HCT116 (cell line): ENCODE measurements around the gene ZNF414.

Experiments
- EGR1 ChIP-seq: IDR thresholded peaks from 2 replicates; pipeline ENCODE4 v1.6.1; 2012; ENCODE audit warnings: low read depth
- ELF1 ChIP-seq: IDR thresholded peaks from 2 replicates; pipeline ENCODE4 v1.6.1; 2012; ENCODE audit warnings: low read depth, borderline replicate concordance
- EZH2 ChIP-seq: fragments of 200-600 bp; sonication (generic); IDR thresholded peaks from 2 replicates; pipeline ENCODE4 v1.6.1; 2017; ENCODE audit warnings: antibody characterized with exemption, mixed run types
- EZH2phosphoT487 ChIP-seq: fragments of 200-600 bp; IDR thresholded peaks from 2 replicates; pipeline ENCODE4 v1.6.1; 2018; ENCODE audit warnings: antibody characterized with exemption, borderline replicate concordance
- JUND ChIP-seq: IDR thresholded peaks from 2 replicates; pipeline ENCODE4 v1.6.1; 2012
- POLR2A ChIP-seq: IDR thresholded peaks from 2 replicates; pipeline ENCODE4 v1.7.0; 2011; ENCODE audit warnings: borderline replicate concordance; ENCODE audit not compliant: insufficient read depth, insufficient read length; ENCODE audit errors: extremely low read depth
- RAD21 ChIP-seq: IDR thresholded peaks from 2 replicates; pipeline ENCODE4 v1.6.1; 2012; ENCODE audit warnings: low read depth, mild to moderate bottlenecking
- SIN3A ChIP-seq: IDR thresholded peaks from 2 replicates; pipeline ENCODE4 v1.6.1; 2012; ENCODE audit warnings: low read depth
- ZNF274 ChIP-seq: fragments of 200-500 bp; sonication (Bioruptor generic); IDR thresholded peaks from 2 replicates; pipeline ENCODE4 v1.6.1; 2014; ENCODE audit warnings: mild to moderate bottlenecking, low read depth, low read length, inconsistent platforms
- TF ChIP-seq, protein P1 (sequence below), 3 experiments: fragments of 200-600 bp in 1 of 3; sonication (generic) in 1 of 3; IDR thresholded peaks in 2 of 3; conservative IDR thresholded peaks in 1 of 3; 2 replicates each; pipeline ENCODE4 v1.5.1; 2012 to 2017; ENCODE audit warnings: low read depth in 2 of 3, low read length in 2 of 3, antibody characterized with exemption in 1 of 3, borderline replicate concordance in 1 of 3, control low read depth in 1 of 3, mild to moderate bottlenecking in 1 of 3, mixed read lengths in 1 of 3, mixed run types in 1 of 3, moderate library complexity in 1 of 3; ENCODE audit not compliant: insufficient read depth in 1 of 3

DNA sequence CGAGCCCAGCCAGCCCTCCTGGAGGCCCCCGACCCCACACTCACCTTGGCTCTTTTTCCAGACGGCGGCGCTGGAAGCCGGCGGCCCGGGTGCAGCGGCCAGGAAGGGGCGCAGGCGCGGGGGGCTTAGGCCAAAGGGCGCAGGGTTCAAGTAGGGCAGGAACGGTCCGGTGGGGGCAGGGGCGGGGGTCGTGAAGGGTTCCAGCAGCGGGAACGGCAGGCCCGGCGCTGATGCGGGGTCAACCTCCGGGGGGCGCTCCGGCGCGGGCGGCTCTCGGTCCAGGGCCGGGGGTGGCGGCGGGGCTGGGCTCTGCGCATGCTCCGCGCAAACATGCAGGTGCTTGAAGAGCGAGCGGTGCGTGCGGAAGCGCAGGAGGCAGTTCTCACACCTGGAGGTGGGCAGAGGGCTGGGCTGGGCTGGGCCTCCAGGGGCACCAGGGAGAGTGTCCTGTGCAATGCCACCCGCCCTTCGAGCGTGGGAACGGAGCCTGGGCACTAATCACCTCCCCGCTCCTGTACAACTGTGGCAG lies 2.3 kb downstream of the ZNF414 start:
- TF ChIP-seq, protein P1, sequence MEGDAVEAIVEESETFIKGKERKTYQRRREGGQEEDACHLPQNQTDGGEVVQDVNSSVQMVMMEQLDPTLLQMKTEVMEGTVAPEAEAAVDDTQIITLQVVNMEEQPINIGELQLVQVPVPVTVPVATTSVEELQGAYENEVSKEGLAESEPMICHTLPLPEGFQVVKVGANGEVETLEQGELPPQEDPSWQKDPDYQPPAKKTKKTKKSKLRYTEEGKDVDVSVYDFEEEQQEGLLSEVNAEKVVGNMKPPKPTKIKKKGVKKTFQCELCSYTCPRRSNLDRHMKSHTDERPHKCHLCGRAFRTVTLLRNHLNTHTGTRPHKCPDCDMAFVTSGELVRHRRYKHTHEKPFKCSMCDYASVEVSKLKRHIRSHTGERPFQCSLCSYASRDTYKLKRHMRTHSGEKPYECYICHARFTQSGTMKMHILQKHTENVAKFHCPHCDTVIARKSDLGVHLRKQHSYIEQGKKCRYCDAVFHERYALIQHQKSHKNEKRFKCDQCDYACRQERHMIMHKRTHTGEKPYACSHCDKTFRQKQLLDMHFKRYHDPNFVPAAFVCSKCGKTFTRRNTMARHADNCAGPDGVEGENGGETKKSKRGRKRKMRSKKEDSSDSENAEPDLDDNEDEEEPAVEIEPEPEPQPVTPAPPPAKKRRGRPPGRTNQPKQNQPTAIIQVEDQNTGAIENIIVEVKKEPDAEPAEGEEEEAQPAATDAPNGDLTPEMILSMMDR (IDR thresholded peaks at IDR 0.05 in 2 of 3, conservative IDR thresholded peaks at IDR 0.05 in 1 of 3; ENCODE audit: borderline replicate concordance in 1 of 3, insufficient read depth in 1 of 3, low read depth in 2 of 3, low read length in 2 of 3): peak in 2 of 3 experiments; percentile 33 to 55; a peak in 3 of 6 replicates
- TF ChIP-seq EGR1 (no peak), JUND (no peak), SIN3A (no peak), POLR2A (no peak), ELF1 (no peak), EZH2 (no peak), RAD21 (no peak), EZH2phosphoT487 (no peak), ZNF274 (no peak)
